ENCODE results near the gene SARDH.

DNA sequence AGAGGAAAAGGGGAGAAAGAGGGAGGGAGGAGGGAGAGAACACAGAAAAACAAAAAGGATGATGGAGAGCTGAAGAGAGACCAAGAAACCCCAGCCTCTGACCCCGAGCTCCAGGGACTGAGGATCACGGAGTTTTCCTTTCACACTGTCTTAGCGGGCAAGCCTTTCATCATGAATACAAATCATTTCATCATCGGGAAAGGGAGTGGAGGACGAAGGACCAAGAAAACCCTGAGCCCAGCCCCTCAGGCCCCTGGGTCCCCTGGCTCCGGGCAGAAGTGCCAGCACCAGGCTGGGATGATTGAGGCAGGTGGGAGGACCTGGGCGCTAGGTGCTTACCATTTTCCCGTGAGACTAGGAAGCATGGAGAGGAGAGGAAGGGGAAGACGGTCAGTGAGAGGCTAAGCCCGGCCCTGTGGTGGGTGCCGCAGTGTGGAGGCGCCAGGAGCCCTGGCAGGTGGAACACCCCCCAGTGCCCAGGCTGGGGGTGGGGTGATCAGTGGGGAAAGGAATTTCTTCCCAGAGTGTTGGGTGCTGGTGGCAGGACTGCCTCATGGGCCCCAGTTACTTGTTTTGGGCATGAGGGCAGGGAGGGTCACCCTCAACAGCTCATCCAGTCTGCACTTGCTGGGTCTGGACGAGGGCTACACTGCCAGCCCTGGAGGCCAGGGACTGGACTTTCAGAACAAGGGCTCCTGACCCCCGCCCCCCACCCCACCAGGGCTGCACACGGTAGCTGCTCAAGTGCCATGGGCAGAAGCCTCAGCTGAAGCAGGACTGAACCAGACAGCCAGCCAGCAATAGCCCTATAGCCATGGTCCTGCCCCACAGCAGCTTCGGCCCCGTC is 49.0 kb upstream of the SARDH start:
- no peak for TF ChIP-seq ZNF274 (IDR thresholded peaks at IDR 0.05; ENCODE audit: borderline replicate concordance, extremely low read depth, low read length)
- TF ChIP-seq, protein P1, sequence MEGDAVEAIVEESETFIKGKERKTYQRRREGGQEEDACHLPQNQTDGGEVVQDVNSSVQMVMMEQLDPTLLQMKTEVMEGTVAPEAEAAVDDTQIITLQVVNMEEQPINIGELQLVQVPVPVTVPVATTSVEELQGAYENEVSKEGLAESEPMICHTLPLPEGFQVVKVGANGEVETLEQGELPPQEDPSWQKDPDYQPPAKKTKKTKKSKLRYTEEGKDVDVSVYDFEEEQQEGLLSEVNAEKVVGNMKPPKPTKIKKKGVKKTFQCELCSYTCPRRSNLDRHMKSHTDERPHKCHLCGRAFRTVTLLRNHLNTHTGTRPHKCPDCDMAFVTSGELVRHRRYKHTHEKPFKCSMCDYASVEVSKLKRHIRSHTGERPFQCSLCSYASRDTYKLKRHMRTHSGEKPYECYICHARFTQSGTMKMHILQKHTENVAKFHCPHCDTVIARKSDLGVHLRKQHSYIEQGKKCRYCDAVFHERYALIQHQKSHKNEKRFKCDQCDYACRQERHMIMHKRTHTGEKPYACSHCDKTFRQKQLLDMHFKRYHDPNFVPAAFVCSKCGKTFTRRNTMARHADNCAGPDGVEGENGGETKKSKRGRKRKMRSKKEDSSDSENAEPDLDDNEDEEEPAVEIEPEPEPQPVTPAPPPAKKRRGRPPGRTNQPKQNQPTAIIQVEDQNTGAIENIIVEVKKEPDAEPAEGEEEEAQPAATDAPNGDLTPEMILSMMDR (IDR thresholded peaks at IDR 0.05; ENCODE audit: control extremely low read depth in 1 of 3, insufficient read depth in 1 of 3, low read depth in 1 of 3, low read length in 3 of 3) = no peak
- TF ChIP-seq EZH2 (IDR thresholded peaks at IDR 0.05; ENCODE audit: low read depth, low read length, severe bottlenecking) = no peak
- no peak for TF ChIP-seq BACH1 (IDR thresholded peaks at IDR 0.05; ENCODE audit: low read length)
- TF ChIP-seq CREB1 (IDR thresholded peaks at IDR 0.05) = no peak
- TF ChIP-seq POLR2A (IDR thresholded peaks at IDR 0.05; ENCODE audit: control extremely low read depth in 1 of 2, low read depth in 2 of 2, low read length in 2 of 2) = no peak
- no peak for TF ChIP-seq GABPA (IDR thresholded peaks at IDR 0.05; ENCODE audit: borderline replicate concordance, insufficient read depth, low read length)
- TF ChIP-seq EP300 (IDR thresholded peaks at IDR 0.05; ENCODE audit: borderline replicate concordance in 1 of 2, low read depth in 2 of 2, low read length in 2 of 2) = no peak
- no peak for TF ChIP-seq JUND (IDR thresholded peaks at IDR 0.05; ENCODE audit: low read length)
- TF ChIP-seq ASH2L (IDR thresholded peaks at IDR 0.05; ENCODE audit: low read length) = no peak
